ENCODE results near the gene MTMR4. TPM values are rescaled to one million over a fixed set of nuclear protein-coding genes. Genes with fewer than 3 reads are reported as not detected.
A peak's percentile ranks its signal among the peaks of the same experiment; 100 is the strongest.

Gene MTMR4
- total RNA-seq, 1 donor: 44.9 TPM

GRCh38 chr17:58517928-58518609, 3.6 kb upstream of the MTMR4 start:
- TF ChIP-seq CTCF (IDR thresholded peaks at IDR 0.05; ENCODE audit: insufficient read depth, low read depth, low read length): no peak
- peak; percentile 100 for DNase-seq (ENCODE audit: low read depth)

GRCh38 chr17:58517378-58517927, 3.0 kb upstream of the MTMR4 start:
- TF ChIP-seq CTCF (IDR thresholded peaks at IDR 0.05; ENCODE audit: insufficient read depth, low read depth, low read length): no peak
- peak overlapping the region; percentile 72 for H3K4me3 ChIP-seq (ENCODE audit: low read depth, low read length)
- no peak for DNase-seq (ENCODE audit: low read depth)

More at GRCh38 chr17:58517928-58518609, 3.6 kb upstream of the MTMR4 start:
- H3K4me3 ChIP-seq (ENCODE audit: low read depth, low read length): peak overlapping the region; percentile 95

- no peak for TF ChIP-seq CTCF (IDR thresholded peaks at IDR 0.05; ENCODE audit: insufficient read depth, low read depth, low read length)
- DNase-seq (ENCODE audit: low read depth): no peak
- H3K4me3 ChIP-seq (ENCODE audit: low read depth, low read length): peak overlapping the region; percentile 72
These were observed 2.4 kb upstream of the MTMR4 start for GRCh38 chr17:58516644-58517377.

- TF ChIP-seq CTCF (IDR thresholded peaks at IDR 0.05; ENCODE audit: insufficient read depth, low read depth, low read length): no peak
- no peak overlapping the region for H3K4me3 ChIP-seq (ENCODE audit: low read depth, low read length)
- DNase-seq (ENCODE audit: low read depth): no peak
These were observed 848 bp upstream of the MTMR4 start for GRCh38 chr17:58515286-58515685.

GRCh38 chr17:58514770-58515157, 326 bp upstream of the MTMR4 start:
- H3K4me3 ChIP-seq (ENCODE audit: low read depth, low read length): peak overlapping the region; percentile 79
- TF ChIP-seq CTCF (IDR thresholded peaks at IDR 0.05; ENCODE audit: insufficient read depth, low read depth, low read length): no peak
- no peak for DNase-seq (ENCODE audit: low read depth)

GRCh38 chr17:58513267-58513964, 1.0 kb downstream of the MTMR4 start:
- no peak for DNase-seq (ENCODE audit: low read depth)
- peak overlapping the region; percentile 79 for H3K4me3 ChIP-seq (ENCODE audit: low read depth, low read length)
- TF ChIP-seq CTCF (IDR thresholded peaks at IDR 0.05; ENCODE audit: insufficient read depth, low read depth, low read length): no peak
